Keratinocyte (primary cell): ENCODE measurements around the gene BAHCC1.

Source experiments
- EZH2 ChIP-seq: IDR thresholded peaks from one replicate; pipeline ENCODE4 v1.6.1; 2012; ENCODE audit warnings: inconsistent platforms, mild to moderate bottlenecking, low read length, moderate library complexity
- TF ChIP-seq, protein P1 (sequence below), 3 experiments: IDR thresholded peaks in 1 of 3; conservative IDR thresholded peaks in 1 of 3; optimal IDR thresholded peaks in 1 of 3; 2 replicates in 2 of 3; 3 replicates in 1 of 3; pipeline versions ENCODE3 to v1.5.1; 2011; ENCODE audit warnings: low read length in 3 of 3, mild to moderate bottlenecking in 3 of 3, moderate library complexity in 2 of 3, control low read depth in 1 of 3, inconsistent platforms in 1 of 3; ENCODE audit not compliant: insufficient read depth in 2 of 3; ENCODE audit errors: extremely low read depth in 1 of 3

DNA sequence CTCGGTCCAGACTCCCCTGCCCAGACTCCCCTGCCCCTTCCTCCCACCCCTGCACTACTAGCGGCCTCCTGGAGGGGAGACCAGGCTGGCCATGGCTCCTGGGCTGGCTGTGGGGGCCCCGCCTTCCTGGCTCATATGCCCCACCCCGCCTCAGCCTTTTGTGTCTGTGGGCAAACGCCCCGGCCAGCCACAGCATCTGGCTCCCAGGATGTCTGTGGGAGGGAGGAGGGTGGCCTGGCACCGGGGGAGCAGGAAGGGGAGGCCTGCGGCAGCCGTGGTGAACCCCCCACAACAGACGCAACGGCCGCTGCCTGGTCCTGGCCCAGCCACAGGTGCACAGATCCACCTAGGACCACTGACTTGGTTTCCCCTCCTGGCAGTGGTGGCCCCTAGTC is 32.9 kb downstream of the BAHCC1 start:
- TF ChIP-seq, protein P1, sequence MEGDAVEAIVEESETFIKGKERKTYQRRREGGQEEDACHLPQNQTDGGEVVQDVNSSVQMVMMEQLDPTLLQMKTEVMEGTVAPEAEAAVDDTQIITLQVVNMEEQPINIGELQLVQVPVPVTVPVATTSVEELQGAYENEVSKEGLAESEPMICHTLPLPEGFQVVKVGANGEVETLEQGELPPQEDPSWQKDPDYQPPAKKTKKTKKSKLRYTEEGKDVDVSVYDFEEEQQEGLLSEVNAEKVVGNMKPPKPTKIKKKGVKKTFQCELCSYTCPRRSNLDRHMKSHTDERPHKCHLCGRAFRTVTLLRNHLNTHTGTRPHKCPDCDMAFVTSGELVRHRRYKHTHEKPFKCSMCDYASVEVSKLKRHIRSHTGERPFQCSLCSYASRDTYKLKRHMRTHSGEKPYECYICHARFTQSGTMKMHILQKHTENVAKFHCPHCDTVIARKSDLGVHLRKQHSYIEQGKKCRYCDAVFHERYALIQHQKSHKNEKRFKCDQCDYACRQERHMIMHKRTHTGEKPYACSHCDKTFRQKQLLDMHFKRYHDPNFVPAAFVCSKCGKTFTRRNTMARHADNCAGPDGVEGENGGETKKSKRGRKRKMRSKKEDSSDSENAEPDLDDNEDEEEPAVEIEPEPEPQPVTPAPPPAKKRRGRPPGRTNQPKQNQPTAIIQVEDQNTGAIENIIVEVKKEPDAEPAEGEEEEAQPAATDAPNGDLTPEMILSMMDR (optimal IDR thresholded peaks at IDR 0.05 in 1 of 3, IDR thresholded peaks at IDR 0.05 in 1 of 3, conservative IDR thresholded peaks at IDR 0.05 in 1 of 3; ENCODE audit: extremely low read depth in 1 of 3, insufficient read depth in 2 of 3, low read length in 3 of 3), result no peak
- TF ChIP-seq EZH2, result no peak
